ENCODE results near the gene SLC50A1.

SLC50A1 gene

GRCh38 chr1:155185783-155186066 is 50.1 kb downstream of the SLC50A1 start:
- TF ChIP-seq CTCF (IDR thresholded peaks at IDR 0.05; ENCODE audit: low read length, missing control alignments): no peak
- H3K4me3 ChIP-seq (replicated peaks; ENCODE audit: low read depth, low read length): no peak overlapping the region
- DNase-seq (ENCODE audit: low read depth): no peak

- H3K4me3 ChIP-seq (replicated peaks; ENCODE audit: low read depth, low read length): no peak overlapping the region
- no peak for TF ChIP-seq CTCF (IDR thresholded peaks at IDR 0.05; ENCODE audit: low read length, missing control alignments)
- no peak for DNase-seq (ENCODE audit: low read depth)
Measured at GRCh38 chr1:155186067-155186793, 50.6 kb downstream of the SLC50A1 start.

DNA sequence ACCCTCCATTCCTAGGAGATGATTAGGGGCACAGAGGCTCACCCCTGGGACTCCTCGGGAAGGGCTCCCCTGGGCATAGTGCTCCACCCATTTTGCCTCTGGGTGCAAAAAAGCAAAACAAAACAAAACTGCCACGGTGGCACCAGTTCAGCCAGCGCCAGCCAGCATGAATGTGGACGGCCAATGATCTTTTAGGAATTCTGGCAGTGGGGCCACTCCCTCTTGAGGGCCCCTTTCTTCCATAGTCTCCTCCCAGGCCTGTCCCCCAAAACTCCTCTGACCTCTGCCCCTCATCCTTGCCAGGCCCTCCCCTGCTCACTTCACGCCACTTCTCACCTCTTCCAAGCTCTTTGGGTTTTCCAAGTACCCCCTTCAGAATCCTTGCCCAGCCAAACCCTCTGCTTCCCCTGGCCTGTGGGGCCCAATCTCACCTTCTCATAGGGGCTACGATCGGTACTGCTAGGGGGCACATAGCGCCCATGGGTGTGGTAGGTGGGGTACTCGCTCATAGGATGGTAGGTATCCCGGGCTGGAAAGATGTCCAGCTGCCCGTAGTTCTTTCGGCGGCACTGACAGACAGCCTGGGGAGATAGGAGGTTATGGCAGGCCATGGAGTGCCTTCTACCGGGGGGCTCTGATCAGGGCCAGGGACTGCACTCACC is 51.3 kb downstream of the SLC50A1 start:
- TF ChIP-seq CTCF (IDR thresholded peaks at IDR 0.05; ENCODE audit: low read length, missing control alignments): no peak
- H3K4me3 ChIP-seq (replicated peaks; ENCODE audit: low read depth, low read length): no peak overlapping the region
- no peak for DNase-seq (ENCODE audit: low read depth)

DNA sequence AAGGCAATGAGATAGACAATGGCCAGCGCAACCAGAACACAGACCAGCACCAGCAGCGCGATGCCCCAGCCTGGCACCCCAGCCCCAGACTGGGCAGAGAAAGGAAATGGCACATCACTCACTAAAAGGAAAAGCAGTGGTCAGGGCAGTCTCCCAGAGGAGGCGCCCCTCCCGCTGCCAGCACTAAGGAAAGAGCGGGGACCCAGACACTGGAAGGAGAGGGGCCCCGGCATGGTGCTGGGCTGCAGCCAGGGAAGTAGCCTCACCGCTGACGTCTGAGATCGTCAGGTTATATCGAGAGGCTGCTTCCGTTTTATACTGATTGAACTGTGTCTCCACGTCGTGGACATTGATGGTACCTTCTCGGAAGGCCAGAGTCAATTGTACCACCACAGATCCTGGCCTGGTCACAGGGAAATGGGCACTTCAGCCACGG is 51.8 kb downstream of the SLC50A1 start:
- TF ChIP-seq CTCF (IDR thresholded peaks at IDR 0.05; ENCODE audit: low read length, missing control alignments): no peak
- no peak for DNase-seq (ENCODE audit: low read depth)
- no peak overlapping the region for H3K4me3 ChIP-seq (replicated peaks; ENCODE audit: low read depth, low read length)

- no peak for DNase-seq (ENCODE audit: low read depth)
- no peak for TF ChIP-seq CTCF (IDR thresholded peaks at IDR 0.05; ENCODE audit: low read length, missing control alignments)
- no peak overlapping the region for H3K4me3 ChIP-seq (replicated peaks; ENCODE audit: low read depth, low read length)
Measured at GRCh38 chr1:155188268-155188667, 52.6 kb downstream of the SLC50A1 start.
